Chondrocyte (in vitro differentiated cells): ENCODE measurements around the gene FHIT. TPM values are rescaled to one million over a fixed set of nuclear protein-coding genes. Genes with fewer than 3 reads are reported as not detected.

Experiments
- DNase-seq: peaks from one replicate; pipeline ENCODE4 v3.0.0; 2021; ENCODE audit warnings: mixed read lengths, low spot score
- H3K27ac Mint-ChIP-seq: one replicate; pipeline ENCODE4 v1.8.0; 2021; ENCODE audit warnings: mild to moderate bottlenecking, moderate library complexity, mixed read lengths; ENCODE audit not compliant: unreplicated experiment
- H3K27me3 Mint-ChIP-seq: 2 replicates; pipeline ENCODE4 v1.8.0; 2021; ENCODE audit warnings: low read depth, mixed read lengths
- H3K36me3 Mint-ChIP-seq: 2 replicates; pipeline ENCODE4 v1.8.0; 2021; ENCODE audit warnings: low read depth, mixed read lengths
- H3K4me1 Mint-ChIP-seq: 2 replicates; pipeline ENCODE4 v1.8.0; 2021; ENCODE audit warnings: low read depth, mild to moderate bottlenecking, mixed read lengths
- H3K4me3 Mint-ChIP-seq: one replicate; pipeline ENCODE4 v1.8.0; 2021; ENCODE audit warnings: mild to moderate bottlenecking, moderate library complexity, mixed read lengths; ENCODE audit not compliant: unreplicated experiment
- H3K9me3 Mint-ChIP-seq: 2 replicates; pipeline ENCODE4 v1.8.0; 2021; ENCODE audit warnings: low read depth, mixed read lengths
- total RNA-seq: library from RNA; stranded (reverse); gene quantifications from 3 replicates; pipeline ENCODE4 v1.2.1, GENCODE V29; 2021
- TF ChIP-seq, protein P1 (sequence below): fragments of 200-600 bp; sonication (generic); IDR thresholded peaks from 2 replicates; pipeline ENCODE4 v1.5.0; 2021; ENCODE audit warnings: antibody characterized with exemption, mild to moderate bottlenecking, moderate library complexity

FHIT gene
- total RNA-seq, 1 donor from 2014 or later = 3.8 TPM

DNA sequence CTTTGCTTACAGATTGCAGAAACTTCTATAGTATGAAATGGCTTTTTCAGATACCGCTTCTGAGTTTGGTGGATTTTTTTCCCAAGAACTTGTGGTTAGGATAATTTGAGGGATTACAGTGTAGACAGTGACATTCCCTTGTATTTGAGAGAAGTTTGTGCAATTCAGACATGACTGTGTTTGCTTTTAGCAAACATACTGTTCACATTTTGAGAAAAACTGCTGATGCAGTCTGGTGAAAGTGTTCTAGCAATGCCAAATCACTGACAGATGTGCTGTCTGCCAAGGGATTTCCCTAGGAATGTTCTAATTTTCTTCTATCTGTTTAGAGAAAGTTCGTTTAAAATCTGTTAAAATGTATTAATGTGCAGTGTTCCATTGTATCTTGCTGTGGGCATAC is 652.6 kb downstream of the FHIT start:
- no peak overlapping the region for H3K4me3 Mint-ChIP-seq
- no peaks in the 10 kb centered on the region for H3K27me3 Mint-ChIP-seq
- no peak for DNase-seq
- no peaks in the 10 kb centered on the region for H3K9me3 Mint-ChIP-seq
- peak overlapping the region; percentile 28 for H3K27ac Mint-ChIP-seq
- no peaks in the 10 kb centered on the region for H3K36me3 Mint-ChIP-seq
- H3K4me1 Mint-ChIP-seq = peaks cover 34% of the 10 kb centered on the region
- TF ChIP-seq, protein P1, sequence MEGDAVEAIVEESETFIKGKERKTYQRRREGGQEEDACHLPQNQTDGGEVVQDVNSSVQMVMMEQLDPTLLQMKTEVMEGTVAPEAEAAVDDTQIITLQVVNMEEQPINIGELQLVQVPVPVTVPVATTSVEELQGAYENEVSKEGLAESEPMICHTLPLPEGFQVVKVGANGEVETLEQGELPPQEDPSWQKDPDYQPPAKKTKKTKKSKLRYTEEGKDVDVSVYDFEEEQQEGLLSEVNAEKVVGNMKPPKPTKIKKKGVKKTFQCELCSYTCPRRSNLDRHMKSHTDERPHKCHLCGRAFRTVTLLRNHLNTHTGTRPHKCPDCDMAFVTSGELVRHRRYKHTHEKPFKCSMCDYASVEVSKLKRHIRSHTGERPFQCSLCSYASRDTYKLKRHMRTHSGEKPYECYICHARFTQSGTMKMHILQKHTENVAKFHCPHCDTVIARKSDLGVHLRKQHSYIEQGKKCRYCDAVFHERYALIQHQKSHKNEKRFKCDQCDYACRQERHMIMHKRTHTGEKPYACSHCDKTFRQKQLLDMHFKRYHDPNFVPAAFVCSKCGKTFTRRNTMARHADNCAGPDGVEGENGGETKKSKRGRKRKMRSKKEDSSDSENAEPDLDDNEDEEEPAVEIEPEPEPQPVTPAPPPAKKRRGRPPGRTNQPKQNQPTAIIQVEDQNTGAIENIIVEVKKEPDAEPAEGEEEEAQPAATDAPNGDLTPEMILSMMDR = no peak

GRCh38 chr3:60594025-60594424 is 657.2 kb downstream of the FHIT start:
- peaks cover 3% of the 10 kb centered on the region for H3K9me3 Mint-ChIP-seq
- TF ChIP-seq, protein P1 = no peak

GRCh38 chr3:60591267-60591666 is 660.0 kb downstream of the FHIT start:
- TF ChIP-seq, protein P1 = no peak
- Mint-ChIP-seq H3K27me3 (no peaks in the 10 kb centered on the region), H3K27ac (no peak overlapping the region)

More at GRCh38 chr3:60594025-60594424, 657.2 kb downstream of the FHIT start:
- DNase-seq = no peak
- Mint-ChIP-seq H3K27me3 (no peaks in the 10 kb centered on the region), H3K4me3 (no peak overlapping the region), H3K4me1 (peaks cover 35% of the 10 kb centered on the region), H3K27ac (peak overlapping the region; percentile 29), H3K36me3 (no peaks in the 10 kb centered on the region)

DNA sequence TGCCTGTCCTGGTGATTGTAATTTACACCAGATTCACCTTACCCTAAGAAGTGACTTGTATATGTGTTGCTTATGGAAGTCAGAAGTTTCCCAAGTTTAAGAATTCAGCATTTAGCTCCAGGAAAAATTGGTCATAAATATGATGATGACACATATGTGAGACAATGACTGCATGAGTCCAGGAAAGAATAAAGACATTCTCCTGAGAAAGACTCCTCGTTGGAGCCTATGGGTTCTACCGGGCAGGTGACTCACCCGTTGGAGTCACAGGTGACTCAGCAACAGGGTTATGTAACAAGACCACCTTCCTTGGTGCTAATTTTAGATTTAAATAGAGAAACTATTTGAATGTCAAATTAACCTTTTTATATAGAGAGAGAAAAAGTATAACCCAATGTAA is 662.4 kb downstream of the FHIT start:
- peaks cover 8% of the 10 kb centered on the region for H3K9me3 Mint-ChIP-seq
- DNase-seq = no peak
- peaks cover 29% of the 10 kb centered on the region for H3K4me1 Mint-ChIP-seq
- TF ChIP-seq, protein P1 = no peak
- H3K36me3 Mint-ChIP-seq = no peaks in the 10 kb centered on the region
- no peak overlapping the region for H3K4me3 Mint-ChIP-seq
- no peak overlapping the region for H3K27ac Mint-ChIP-seq
- H3K27me3 Mint-ChIP-seq = no peaks in the 10 kb centered on the region

More at GRCh38 chr3:60591267-60591666, 660.0 kb downstream of the FHIT start:
- peaks cover 41% of the 10 kb centered on the region for H3K4me1 Mint-ChIP-seq
- H3K9me3 Mint-ChIP-seq = peaks cover 6% of the 10 kb centered on the region
- no peaks in the 10 kb centered on the region for H3K36me3 Mint-ChIP-seq
- H3K4me3 Mint-ChIP-seq = no peak overlapping the region
- DNase-seq = no peak

DNA sequence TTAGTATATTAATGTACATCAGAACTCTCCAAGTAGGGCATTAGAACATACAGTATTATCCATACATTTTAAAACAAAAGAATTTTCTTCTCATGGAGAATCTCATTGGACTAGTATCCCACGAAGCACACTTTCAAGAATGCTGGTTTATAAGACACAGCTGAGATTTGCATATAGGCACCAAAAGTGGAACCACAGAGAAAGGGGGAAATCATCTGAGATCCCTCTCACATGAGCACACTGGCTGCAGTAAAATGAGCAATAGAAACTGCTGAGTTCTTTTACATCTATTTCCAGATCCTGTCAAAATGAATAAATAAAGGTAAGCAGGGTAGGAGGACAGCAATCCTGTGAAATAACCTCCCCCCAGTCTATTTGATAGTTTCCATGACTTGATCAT is 665.3 kb downstream of the FHIT start:
- H3K4me3 Mint-ChIP-seq = no peak overlapping the region
- TF ChIP-seq, protein P1 = no peak
- H3K4me1 Mint-ChIP-seq = peaks cover 19% of the 10 kb centered on the region
- no peaks in the 10 kb centered on the region for H3K27me3 Mint-ChIP-seq
- H3K9me3 Mint-ChIP-seq = peaks cover 8% of the 10 kb centered on the region
- DNase-seq = no peak
- no peaks in the 10 kb centered on the region for H3K36me3 Mint-ChIP-seq
- no peak overlapping the region for H3K27ac Mint-ChIP-seq
